ENCODE data around the gene AUTS2.

The AUTS2 gene

GRCh38 chr7:70552141-70552540 is 953.9 kb downstream of the AUTS2 start:
- DNase-seq, result no peak

DNA sequence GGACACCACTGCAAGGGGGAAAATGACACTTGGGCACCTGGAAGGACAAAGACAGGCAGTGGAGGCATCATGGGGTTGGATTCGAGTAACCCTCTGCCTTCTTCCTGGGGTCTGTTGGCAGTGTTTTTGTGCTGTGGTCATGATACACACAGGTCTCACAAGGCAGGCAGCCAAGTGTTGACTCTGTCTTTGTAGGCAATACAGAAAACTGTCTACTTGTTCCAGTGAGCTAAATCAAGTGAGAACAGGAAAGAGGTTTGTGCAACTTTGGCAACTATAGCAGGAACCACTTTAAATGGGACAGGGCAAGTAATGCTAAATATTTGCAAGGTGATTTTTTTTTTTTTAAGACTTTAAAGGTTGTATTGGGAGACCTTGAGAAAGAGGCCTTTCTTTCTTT is 955.1 kb downstream of the AUTS2 start:
- no peak for DNase-seq

- no peak for DNase-seq
Observed at GRCh38 chr7:70554646-70555045, 956.4 kb downstream of the AUTS2 start.

GRCh38 chr7:70556761-70557160 is 958.5 kb downstream of the AUTS2 start:
- DNase-seq, result no peak

DNA sequence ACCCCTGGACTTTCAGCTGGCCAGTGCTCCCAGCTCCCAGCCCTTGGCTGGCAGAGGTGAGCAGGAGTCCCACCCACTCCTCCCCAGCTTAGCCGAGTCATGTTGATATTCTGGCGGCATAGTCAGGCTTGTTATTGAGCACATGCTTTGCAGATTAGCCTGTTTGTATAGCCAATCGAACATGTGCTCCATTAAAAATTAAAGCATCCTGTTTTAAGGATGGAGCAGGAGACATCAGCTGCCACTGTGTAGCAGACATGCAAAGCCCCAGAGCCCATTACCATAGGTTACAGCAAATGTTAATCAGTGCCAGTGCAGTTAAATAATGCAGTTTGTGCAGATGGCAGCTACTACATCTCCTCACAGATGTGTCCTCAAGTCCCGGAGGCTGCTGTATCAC is 959.1 kb downstream of the AUTS2 start:
- no peak for DNase-seq

DNA sequence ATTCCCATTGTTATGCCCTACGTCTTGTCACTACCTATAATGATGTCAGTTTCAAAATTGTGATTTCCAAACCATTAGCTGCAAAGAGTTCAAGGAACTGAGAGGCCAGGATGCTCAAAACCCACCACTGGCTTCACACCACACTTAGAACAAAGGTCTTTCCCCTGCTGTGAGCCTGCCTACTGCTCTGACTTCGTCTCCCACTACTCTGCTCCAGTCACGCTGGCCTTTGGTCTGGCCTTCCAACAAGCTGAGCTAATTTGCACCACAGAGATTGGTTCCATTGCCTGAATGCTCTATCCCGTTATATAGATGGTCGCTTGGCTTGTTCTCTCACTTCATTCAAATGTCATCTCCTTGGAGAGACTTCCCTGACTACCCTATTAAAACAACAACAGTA is 961.5 kb downstream of the AUTS2 start:
- DNase-seq, result no peak

DNA sequence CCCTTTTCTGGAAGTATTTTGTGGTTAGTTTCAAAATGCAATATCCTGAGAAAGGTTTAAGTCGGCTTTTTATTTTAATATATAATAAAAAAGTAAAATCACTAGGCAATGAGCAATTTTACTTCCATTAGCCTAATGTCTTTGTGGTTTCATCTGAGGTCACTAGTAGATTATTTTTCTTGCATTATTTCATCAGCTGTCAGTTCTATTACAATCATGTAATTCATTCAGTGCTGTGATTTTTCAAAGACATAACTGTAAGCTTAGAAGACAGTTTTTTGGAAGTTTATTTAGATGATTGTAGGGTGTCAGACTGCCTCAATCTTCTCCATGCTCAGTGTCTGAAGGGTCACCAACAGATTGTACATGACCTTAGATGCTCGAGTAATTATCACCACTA is 965.7 kb downstream of the AUTS2 start:
- DNase-seq, result no peak

- DNase-seq, result no peak
Observed at GRCh38 chr7:70565721-70566370, 967.6 kb downstream of the AUTS2 start.

DNA sequence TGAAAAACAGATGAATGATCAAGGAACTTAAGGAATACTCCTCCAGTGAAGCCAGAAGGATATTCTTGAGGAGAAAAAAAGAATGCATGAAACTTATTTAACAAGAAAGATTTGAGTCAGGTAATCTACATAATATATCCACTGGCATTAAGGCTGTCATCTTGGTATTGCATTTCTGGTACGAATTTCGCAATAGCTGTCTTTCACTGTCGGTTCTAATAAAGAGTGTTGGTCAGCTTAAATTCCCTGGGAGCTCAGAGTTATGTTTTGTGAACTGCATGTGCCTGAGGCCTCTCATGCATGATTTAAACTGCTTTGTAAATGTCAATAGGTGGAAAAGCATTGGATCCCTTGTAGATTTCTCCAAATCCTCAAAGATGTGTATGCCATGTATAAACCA is 968.4 kb downstream of the AUTS2 start:
- DNase-seq, result no peak

GRCh38 chr7:70568674-70569334 is 970.5 kb downstream of the AUTS2 start:
- DNase-seq, result no peak

DNA sequence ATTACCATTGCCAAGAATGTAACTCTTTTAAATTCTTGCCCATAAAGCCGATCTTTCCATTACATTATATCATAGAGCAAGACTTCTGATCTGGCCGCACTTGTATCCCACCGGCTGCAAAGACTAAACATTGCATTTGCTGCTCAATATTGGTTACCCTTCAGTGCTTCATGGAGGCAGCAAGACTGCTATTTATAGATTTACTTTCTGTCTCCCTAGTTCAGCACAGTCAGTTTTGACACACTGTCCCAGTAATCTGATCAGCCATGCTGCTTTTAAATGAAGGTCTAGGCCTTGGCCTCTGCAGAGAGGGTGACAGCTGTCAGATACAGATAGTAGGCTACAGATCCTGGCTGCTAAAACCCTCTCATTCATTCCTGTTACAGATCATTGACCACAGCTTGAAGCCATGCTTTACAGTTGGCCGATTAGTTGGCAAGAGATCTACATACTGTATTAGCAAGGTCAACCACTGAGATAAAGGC is 971.1 kb downstream of the AUTS2 start:
- DNase-seq, result no peak

DNA sequence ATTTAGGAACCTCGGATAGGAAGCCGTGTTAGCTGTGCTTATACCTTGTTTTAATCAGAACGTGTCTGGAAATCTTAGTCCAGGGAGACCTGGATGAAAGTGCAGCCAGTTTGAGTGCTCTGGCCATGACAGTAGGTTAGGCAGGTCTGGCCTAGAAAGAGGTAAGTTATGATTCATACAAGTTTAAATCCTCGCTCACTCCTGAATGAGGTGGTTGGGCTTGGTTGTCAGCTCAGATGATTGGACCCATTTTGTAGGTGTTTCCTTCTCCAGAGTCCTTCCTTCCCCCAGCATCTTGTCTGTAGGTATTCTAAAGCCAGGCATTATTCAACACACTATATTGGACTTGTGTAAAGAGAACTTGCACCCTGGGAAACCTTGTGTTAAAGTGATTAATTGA is 971.8 kb downstream of the AUTS2 start:
- DNase-seq, result no peak

DNA sequence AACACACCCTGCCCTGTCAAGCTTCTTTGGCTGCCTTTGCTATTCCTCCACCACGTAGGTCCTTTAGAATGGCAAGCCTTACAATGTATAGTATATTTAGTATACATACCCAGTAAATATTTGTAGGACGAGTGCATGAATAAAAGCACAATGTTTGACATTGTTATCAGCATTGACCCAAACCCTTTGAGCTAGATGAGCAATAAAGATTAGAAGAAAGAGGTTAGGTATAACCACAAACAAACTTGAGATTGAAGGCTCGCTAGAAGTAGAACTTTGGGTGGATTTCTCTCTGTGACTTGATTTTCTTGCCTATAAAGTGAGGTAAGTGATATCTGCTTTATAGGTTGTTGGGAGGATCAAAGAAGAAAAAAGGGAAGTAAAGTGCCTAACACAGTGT is 972.7 kb downstream of the AUTS2 start:
- no peak for DNase-seq

DNA sequence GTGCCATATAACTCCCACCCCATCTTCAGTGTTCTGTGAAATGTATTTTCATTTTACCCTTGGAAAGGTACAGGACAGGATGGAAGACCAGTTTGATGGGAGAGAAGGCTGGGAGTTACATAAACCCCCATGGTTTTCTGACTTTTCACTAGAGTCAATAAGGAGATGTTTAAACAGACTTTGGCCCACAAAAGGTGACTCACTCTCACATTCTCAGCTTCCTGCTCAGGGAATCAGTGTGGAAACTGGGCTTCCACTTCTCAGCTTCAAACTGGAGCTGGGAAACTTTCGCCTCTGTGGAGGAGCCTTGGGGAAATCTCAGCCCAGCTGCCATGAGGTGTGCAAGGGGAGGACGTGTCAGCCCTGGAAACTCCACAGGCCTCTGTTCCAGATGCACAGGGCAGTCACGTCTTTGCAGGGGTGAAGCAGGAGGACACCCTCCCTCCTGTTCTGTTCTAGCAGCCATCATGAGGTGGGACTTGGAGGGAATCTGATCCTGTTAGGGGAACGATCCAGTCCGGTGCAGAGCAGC is 973.2 kb downstream of the AUTS2 start:
- DNase-seq, result no peak

- no peak for DNase-seq
Observed at GRCh38 chr7:70571961-70572360, 973.7 kb downstream of the AUTS2 start.

GRCh38 chr7:70572571-70572970 is 974.3 kb downstream of the AUTS2 start:
- no peak for DNase-seq

GRCh38 chr7:70573071-70573661 is 974.9 kb downstream of the AUTS2 start:
- no peak for DNase-seq

- DNase-seq, result no peak
Observed at GRCh38 chr7:70573696-70574095, 975.4 kb downstream of the AUTS2 start.

- DNase-seq, result no peak
Observed at GRCh38 chr7:70574314-70574834, 976.1 kb downstream of the AUTS2 start.

- DNase-seq, result no peak
Observed at GRCh38 chr7:70574970-70575799, 976.9 kb downstream of the AUTS2 start.

- no peak for DNase-seq
Observed at GRCh38 chr7:70577078-70577477, 978.8 kb downstream of the AUTS2 start.

- no peak for DNase-seq
Observed at GRCh38 chr7:70578131-70578530, 979.9 kb downstream of the AUTS2 start.

Data from NK-92 treated with Interleukin-12 subunit alpha and Interleukin-12 subunit beta, amount 100 ng/mL, for 24 hours (cell line).